ENCODE results near the gene PPP4R3A. TPM values are rescaled to one million over a fixed set of nuclear protein-coding genes. Genes with fewer than 3 reads are reported as not detected.
A peak's percentile ranks its signal among the peaks of the same experiment; 100 is the strongest.

Gene PPP4R3A
- total and polyA plus RNA-seq, 10 of the 15 experiments (the other 5 are each of a cell fraction or from before 2014, with no cell fraction given), result 19.4 to 97.8 (median 62.9) TPM

- no peak for TF ChIP-seq ZNF687 (IDR thresholded peaks at IDR 0.05)
- no peak for TF ChIP-seq TCF7 (IDR thresholded peaks at IDR 0.05; ENCODE audit: borderline replicate concordance)
- no peak for TF ChIP-seq SMAD5 (IDR thresholded peaks at IDR 0.05; ENCODE audit: low read depth)
- TF ChIP-seq TARDBP (IDR thresholded peaks at IDR 0.05; ENCODE audit: borderline replicate concordance), result no peak
- TF ChIP-seq ZNF592 (IDR thresholded peaks at IDR 0.05), result no peak
- TF ChIP-seq FOXM1 (IDR thresholded peaks at IDR 0.05; ENCODE audit: low read depth, low read length), result 0 out of 2 replicates have a peak, but pooled peaks have one; percentile 38
- TF ChIP-seq CREM (IDR thresholded peaks at IDR 0.05; ENCODE audit: low read depth), result 0 out of 2 replicates have a peak, but pooled peaks have one; percentile 13
- TF ChIP-seq, protein P1, sequence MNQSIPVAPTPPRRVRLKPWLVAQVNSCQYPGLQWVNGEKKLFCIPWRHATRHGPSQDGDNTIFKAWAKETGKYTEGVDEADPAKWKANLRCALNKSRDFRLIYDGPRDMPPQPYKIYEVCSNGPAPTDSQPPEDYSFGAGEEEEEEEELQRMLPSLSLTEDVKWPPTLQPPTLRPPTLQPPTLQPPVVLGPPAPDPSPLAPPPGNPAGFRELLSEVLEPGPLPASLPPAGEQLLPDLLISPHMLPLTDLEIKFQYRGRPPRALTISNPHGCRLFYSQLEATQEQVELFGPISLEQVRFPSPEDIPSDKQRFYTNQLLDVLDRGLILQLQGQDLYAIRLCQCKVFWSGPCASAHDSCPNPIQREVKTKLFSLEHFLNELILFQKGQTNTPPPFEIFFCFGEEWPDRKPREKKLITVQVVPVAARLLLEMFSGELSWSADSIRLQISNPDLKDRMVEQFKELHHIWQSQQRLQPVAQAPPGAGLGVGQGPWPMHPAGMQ (IDR thresholded peaks at IDR 0.05; ENCODE audit: borderline replicate concordance), result no peak
- TF ChIP-seq ZNF207 (IDR thresholded peaks at IDR 0.05; ENCODE audit: borderline replicate concordance), result no peak
- peak; percentile 60; the same call in 1 of the 2 replicates for TF ChIP-seq MEF2A (IDR thresholded peaks at IDR 0.05; ENCODE audit: insufficient read depth, low read depth, low read length)
- peak; percentile 61 for TF ChIP-seq RUNX3 (IDR thresholded peaks at IDR 0.05; ENCODE audit: low read length)
- TF ChIP-seq NKRF (conservative IDR thresholded peaks at IDR 0.05), result no peak
- no peak for TF ChIP-seq RCOR1 (conservative IDR thresholded peaks at IDR 0.05; ENCODE audit: low read depth, low read length)
- TF ChIP-seq CTCF (IDR thresholded peaks at IDR 0.05 in 2 of 3, conservative IDR thresholded peaks at IDR 0.05 in 1 of 3; ENCODE audit: control insufficient read depth in 2 of 3, extremely low read depth in 1 of 3, insufficient read depth in 1 of 3, low read depth in 3 of 3, low read length in 3 of 3), result no peak
- TF ChIP-seq TCF3 (IDR thresholded peaks at IDR 0.05; ENCODE audit: borderline replicate concordance, insufficient read depth, low read depth, low read length), result no peak
- TF ChIP-seq SMARCA5 (IDR thresholded peaks at IDR 0.05), result no peak
These were observed 39.9 kb downstream of the PPP4R3A start (continued) for GRCh38 chr14:91470216-91470615.

All from GM12878 (cell line).